Neural progenitor cell (in vitro differentiated cells): ENCODE results near the gene ADD3. TPM values are rescaled to one million over a fixed set of nuclear protein-coding genes. Genes with fewer than 3 reads are reported as not detected.
"Not testable (repeated sequence)": the region's sequence is repeated elsewhere in the genome, so short reads cannot be mapped to it uniquely, and the experiment has no call there.

Experiments used
- DNase-seq: peaks from one replicate; pipeline ENCODE4 v3.0.0-alpha.2; 2016; ENCODE audit warnings: low spot score
- H2AFZ ChIP-seq: fragments of 200-600 bp; sonication (generic); replicated peaks from 2 replicates; pipeline ENCODE4 v1.6.1; 2016; ENCODE audit warnings: antibody characterized with exemption
- H3F3A ChIP-seq: fragments of 200-600 bp; sonication (generic); 2 replicates; pipeline ENCODE4 v1.6.1; 2016; ENCODE audit warnings: antibody characterized with exemption, low read depth
- H3K27ac ChIP-seq: fragments of 200-600 bp; sonication (generic); 2 replicates; pipeline ENCODE4 v1.5.1; 2016; ENCODE audit warnings: mild to moderate bottlenecking
- H3K27me3 ChIP-seq: fragments of 200-600 bp; sonication (generic); 2 replicates; pipeline ENCODE4 v1.6.1; 2016; ENCODE audit warnings: mild to moderate bottlenecking, moderate library complexity
- H3K36me3 ChIP-seq: fragments of 200-600 bp; sonication (generic); 2 replicates; pipeline ENCODE4 v1.5.1; 2016
- H3K4me1 ChIP-seq: fragments of 200-600 bp; sonication (generic); 2 replicates; pipeline ENCODE4 v1.6.1; 2016; ENCODE audit warnings: mixed run types
- H3K4me2 ChIP-seq: fragments of 200-600 bp; sonication (generic); 2 replicates; pipeline ENCODE4 v1.6.1; 2016
- H3K4me3 ChIP-seq: fragments of 200-600 bp; sonication (generic); 2 replicates; pipeline ENCODE4 v1.5.1; 2016
- H3K79me2 ChIP-seq: fragments of 200-600 bp; sonication (generic); 2 replicates; pipeline ENCODE4 v1.6.1; 2016; ENCODE audit warnings: low read depth
- H3K9ac ChIP-seq: fragments of 200-600 bp; sonication (generic); 2 replicates; pipeline ENCODE4 v1.6.1; 2016
- H3K9me3 ChIP-seq: fragments of 200-600 bp; sonication (generic); 2 replicates; pipeline ENCODE4 v1.5.1; 2016; ENCODE audit warnings: low read depth
- H4K20me1 ChIP-seq: fragments of 200-600 bp; sonication (generic); 2 replicates; pipeline ENCODE4 v1.6.1; 2016; ENCODE audit warnings: low read depth
- H3K27ac Mint-ChIP-seq: 3 replicates; pipeline ENCODE4 v1.8.0; 2021; ENCODE audit warnings: mixed read lengths
- H3K27me3 Mint-ChIP-seq: 2 replicates; pipeline ENCODE4 v1.8.0; 2022; ENCODE audit warnings: low read depth, mild to moderate bottlenecking, inconsistent platforms, moderate library complexity, mixed read lengths; ENCODE audit not compliant: insufficient read depth
- H3K36me3 Mint-ChIP-seq: 3 replicates; pipeline ENCODE4 v1.8.0; 2021; ENCODE audit warnings: mixed read lengths
- H3K4me1 Mint-ChIP-seq: 3 replicates; pipeline ENCODE4 v1.8.0; 2021; ENCODE audit warnings: mixed read lengths
- H3K4me3 Mint-ChIP-seq: 3 replicates; pipeline ENCODE4 v1.8.0; 2021; ENCODE audit warnings: mild to moderate bottlenecking, moderate library complexity, mixed read lengths
- H3K9me3 Mint-ChIP-seq: 3 replicates; pipeline ENCODE4 v1.8.0; 2020; ENCODE audit warnings: mixed read lengths
- CTCF ChIP-seq: fragments of 200-600 bp; sonication (generic); IDR thresholded peaks from 2 replicates; pipeline ENCODE4 v1.5.1; 2017; ENCODE audit warnings: antibody characterized with exemption, mild to moderate bottlenecking
- EZH2 ChIP-seq: fragments of 200-600 bp; sonication (generic); IDR thresholded peaks from 2 replicates; pipeline ENCODE4 v1.6.1; 2017; ENCODE audit warnings: antibody characterized with exemption, mild to moderate bottlenecking, moderate library complexity
- EZH2phosphoT487 ChIP-seq: fragments of 200-600 bp; sonication (generic); IDR thresholded peaks from 2 replicates; pipeline ENCODE4 v1.6.1; 2017; ENCODE audit warnings: antibody characterized with exemption
- total RNA-seq: library from RNA; depleted of rRNA; stranded (reverse); fragments of >200 nt; gene quantifications from 2 replicates; pipeline ENCODE4 v1.2.3, GENCODE V29; 2015; ENCODE audit warnings: low replicate concordance

Gene ADD3
- total RNA-seq, 1 donor from 2014 or later: 345 TPM

- Histone ChIP-seq H3K27me3 (no peaks in the 10 kb centered on the region), H3F3A (peaks cover 3% of the 10 kb centered on the region), H3K79me2 (peaks cover 8% of the 10 kb centered on the region), H3K9ac (no peak overlapping the region), H3K4me2 (no peak overlapping the region), H3K4me3 (no peak overlapping the region), H4K20me1 (peaks cover 8% of the 10 kb centered on the region), H3K4me1 (peaks cover 11% of the 10 kb centered on the region), H2AFZ (no peak overlapping the region), H3K9me3 (no peaks in the 10 kb centered on the region), H3K27ac (no peak overlapping the region), H3K36me3 (peaks cover 10% of the 10 kb centered on the region)
- H3K27ac Mint-ChIP-seq: no peak overlapping the region
- H3K36me3 Mint-ChIP-seq: peaks cover 29% of the 10 kb centered on the region
- no peaks in the 10 kb centered on the region for H3K9me3 Mint-ChIP-seq
- no peak for TF ChIP-seq EZH2phosphoT487
- no peak for TF ChIP-seq EZH2
- no peak for TF ChIP-seq CTCF
- no peak overlapping the region for H3K4me3 Mint-ChIP-seq
- no peak for DNase-seq
- no peaks in the 10 kb centered on the region for H3K27me3 Mint-ChIP-seq
- H3K4me1 Mint-ChIP-seq: peaks cover 2% of the 10 kb centered on the region
These were observed 102.6 kb downstream of the ADD3 start for GRCh38 chr10:110110338-110110737.

- Histone ChIP-seq H3K4me3 (no peak overlapping the region), H3K27ac (no peak overlapping the region), H2AFZ (no peak overlapping the region), H3K79me2 (peaks cover 4% of the 10 kb centered on the region), H3K9ac (no peak overlapping the region), H3K36me3 (peaks cover 15% of the 10 kb centered on the region), H3K4me2 (no peak overlapping the region), H3K4me1 (no peaks in the 10 kb centered on the region), H3F3A (no peaks in the 10 kb centered on the region), H3K27me3 (no peaks in the 10 kb centered on the region), H4K20me1 (no peaks in the 10 kb centered on the region), H3K9me3 (no peaks in the 10 kb centered on the region)
- Mint-ChIP-seq H3K27me3 (no peaks in the 10 kb centered on the region), H3K27ac (no peak overlapping the region), H3K9me3 (no peaks in the 10 kb centered on the region), H3K36me3 (peaks cover 32% of the 10 kb centered on the region), H3K4me1 (no peaks in the 10 kb centered on the region), H3K4me3 (no peak overlapping the region)
- no peak for DNase-seq
- TF ChIP-seq EZH2phosphoT487: no peak
- no peak for TF ChIP-seq CTCF
- no peak for TF ChIP-seq EZH2
These were observed 106.0 kb downstream of the ADD3 start for GRCh38 chr10:110113670-110114337.

GRCh38 chr10:110114668-110115067 lies 106.9 kb downstream of the ADD3 start:
- not testable (repeated sequence) for H3K9me3 ChIP-seq, H3K27me3 Mint-ChIP-seq, H3K9me3 Mint-ChIP-seq, H3K27ac ChIP-seq, H3K4me2 ChIP-seq, H3K9ac ChIP-seq, H2AFZ ChIP-seq, H3F3A ChIP-seq, H3K4me1 ChIP-seq, H3K4me3 Mint-ChIP-seq, H3K4me1 Mint-ChIP-seq, H3K27ac Mint-ChIP-seq, H3K27me3 ChIP-seq, DNase-seq, H4K20me1 ChIP-seq, H3K79me2 ChIP-seq, H3K4me3 ChIP-seq
- H3K36me3 Mint-ChIP-seq: peaks cover 41% of the 10 kb centered on the region
- H3K36me3 ChIP-seq: peaks cover 24% of the 10 kb centered on the region

GRCh38 chr10:110115784-110116520 lies 108.2 kb downstream of the ADD3 start:
- H3K27me3 ChIP-seq: no peaks in the 10 kb centered on the region
- H3F3A ChIP-seq: no peaks in the 10 kb centered on the region
- H3K9ac ChIP-seq: no peak overlapping the region
- Mint-ChIP-seq H3K4me3 (no peak overlapping the region), H3K4me1 (no peaks in the 10 kb centered on the region), H3K27me3 (peaks cover 2% of the 10 kb centered on the region), H3K9me3 (peaks cover 2% of the 10 kb centered on the region), H3K36me3 (peaks cover 39% of the 10 kb centered on the region), H3K27ac (no peak overlapping the region)
- H2AFZ ChIP-seq: no peak overlapping the region
- TF ChIP-seq EZH2 (no peak), CTCF (no peak), EZH2phosphoT487 (no peak)
- DNase-seq: no peak
- no peaks in the 10 kb centered on the region for H3K4me1 ChIP-seq
- no peaks in the 10 kb centered on the region for H4K20me1 ChIP-seq
- H3K27ac ChIP-seq: no peak overlapping the region
- no peaks in the 10 kb centered on the region for H3K79me2 ChIP-seq
- H3K9me3 ChIP-seq: no peaks in the 10 kb centered on the region
- H3K36me3 ChIP-seq: peaks cover 26% of the 10 kb centered on the region
- no peak overlapping the region for H3K4me3 ChIP-seq
- H3K4me2 ChIP-seq: no peak overlapping the region
